Epithelial cell of proximal tubule (primary cell): Measurements from ENCODE around the gene TMEM184B. TPM values are rescaled to one million over a fixed set of nuclear protein-coding genes. Genes with fewer than 3 reads are reported as not detected.

Source experiments
- DNase-seq: peaks from one replicate; pipeline ENCODE4 v3.0.0-alpha.2; 2011; ENCODE audit warnings: low read depth
- H3K4me3 ChIP-seq: 2 replicates; pipeline ENCODE4 v1.5.1; 2011; ENCODE audit warnings: low read depth, mild to moderate bottlenecking, low read length
- total RNA-seq: library from RNA; depleted of rRNA; stranded (reverse); fragments of >200 nt; gene quantifications from 2 replicates; pipeline ENCODE4 v1.2.3, GENCODE V29; 2015
- TF ChIP-seq, protein P1 (sequence below): conservative IDR thresholded peaks from 2 replicates; pipeline ENCODE4 v1.5.1; 2012; ENCODE audit warnings: low read depth, mild to moderate bottlenecking, low read length

Gene TMEM184B
- total RNA-seq, 1 donor from 2014 or later, result 90.2 TPM

DNA sequence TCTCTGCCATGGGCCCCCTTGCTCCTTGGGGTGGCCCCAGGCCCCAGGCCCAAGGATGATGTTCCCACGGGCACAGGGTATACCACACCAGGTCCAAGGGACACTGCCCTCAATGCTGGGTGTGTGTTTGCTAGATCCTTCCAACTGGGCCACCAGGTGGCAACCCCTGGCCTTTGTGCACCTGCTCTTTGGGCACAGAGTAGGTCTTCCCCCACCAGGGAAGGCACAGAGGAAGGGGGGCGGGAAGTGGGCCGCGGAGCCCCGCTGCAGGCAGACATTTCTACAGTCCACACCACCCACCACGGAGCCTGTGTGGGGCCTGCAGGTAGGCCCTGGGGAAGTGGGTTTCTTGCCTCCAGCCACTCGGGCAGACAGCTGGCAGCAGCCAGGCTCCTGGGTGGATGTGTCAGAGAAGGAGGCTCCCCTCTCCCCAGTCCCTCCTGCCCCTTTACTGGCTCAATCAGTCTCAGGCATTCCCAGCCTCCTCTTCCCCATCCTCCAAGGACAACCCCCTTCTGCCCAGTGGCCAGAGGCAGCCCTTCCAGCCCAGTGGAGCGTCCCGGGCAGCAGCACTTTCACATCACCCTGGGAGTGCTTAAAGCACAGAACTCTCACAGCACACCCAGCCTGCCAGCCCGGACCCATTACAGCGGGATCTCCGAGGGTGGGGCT, 49.4 kb downstream of the TMEM184B start:
- TF ChIP-seq, protein P1, sequence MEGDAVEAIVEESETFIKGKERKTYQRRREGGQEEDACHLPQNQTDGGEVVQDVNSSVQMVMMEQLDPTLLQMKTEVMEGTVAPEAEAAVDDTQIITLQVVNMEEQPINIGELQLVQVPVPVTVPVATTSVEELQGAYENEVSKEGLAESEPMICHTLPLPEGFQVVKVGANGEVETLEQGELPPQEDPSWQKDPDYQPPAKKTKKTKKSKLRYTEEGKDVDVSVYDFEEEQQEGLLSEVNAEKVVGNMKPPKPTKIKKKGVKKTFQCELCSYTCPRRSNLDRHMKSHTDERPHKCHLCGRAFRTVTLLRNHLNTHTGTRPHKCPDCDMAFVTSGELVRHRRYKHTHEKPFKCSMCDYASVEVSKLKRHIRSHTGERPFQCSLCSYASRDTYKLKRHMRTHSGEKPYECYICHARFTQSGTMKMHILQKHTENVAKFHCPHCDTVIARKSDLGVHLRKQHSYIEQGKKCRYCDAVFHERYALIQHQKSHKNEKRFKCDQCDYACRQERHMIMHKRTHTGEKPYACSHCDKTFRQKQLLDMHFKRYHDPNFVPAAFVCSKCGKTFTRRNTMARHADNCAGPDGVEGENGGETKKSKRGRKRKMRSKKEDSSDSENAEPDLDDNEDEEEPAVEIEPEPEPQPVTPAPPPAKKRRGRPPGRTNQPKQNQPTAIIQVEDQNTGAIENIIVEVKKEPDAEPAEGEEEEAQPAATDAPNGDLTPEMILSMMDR, result peak; percentile 41
- DNase-seq, result peak; percentile 67
- no peak overlapping the region for H3K4me3 ChIP-seq

DNA sequence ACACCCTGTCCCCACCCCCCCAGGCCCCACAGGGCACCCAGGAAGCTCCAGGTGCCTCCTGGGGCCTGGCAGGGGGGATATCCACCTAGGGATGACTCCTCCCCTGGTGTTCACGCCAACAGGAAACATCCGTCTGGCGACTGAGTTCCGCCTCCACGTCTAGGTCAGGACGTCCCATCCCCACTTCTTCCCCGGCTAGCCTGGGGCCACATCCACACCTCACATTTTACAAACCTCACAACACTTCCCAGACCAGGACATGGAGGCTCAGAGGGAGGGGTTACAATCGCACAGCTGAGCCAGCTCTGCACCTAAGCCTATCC, 50.1 kb downstream of the TMEM184B start:
- no peak for DNase-seq

DNA sequence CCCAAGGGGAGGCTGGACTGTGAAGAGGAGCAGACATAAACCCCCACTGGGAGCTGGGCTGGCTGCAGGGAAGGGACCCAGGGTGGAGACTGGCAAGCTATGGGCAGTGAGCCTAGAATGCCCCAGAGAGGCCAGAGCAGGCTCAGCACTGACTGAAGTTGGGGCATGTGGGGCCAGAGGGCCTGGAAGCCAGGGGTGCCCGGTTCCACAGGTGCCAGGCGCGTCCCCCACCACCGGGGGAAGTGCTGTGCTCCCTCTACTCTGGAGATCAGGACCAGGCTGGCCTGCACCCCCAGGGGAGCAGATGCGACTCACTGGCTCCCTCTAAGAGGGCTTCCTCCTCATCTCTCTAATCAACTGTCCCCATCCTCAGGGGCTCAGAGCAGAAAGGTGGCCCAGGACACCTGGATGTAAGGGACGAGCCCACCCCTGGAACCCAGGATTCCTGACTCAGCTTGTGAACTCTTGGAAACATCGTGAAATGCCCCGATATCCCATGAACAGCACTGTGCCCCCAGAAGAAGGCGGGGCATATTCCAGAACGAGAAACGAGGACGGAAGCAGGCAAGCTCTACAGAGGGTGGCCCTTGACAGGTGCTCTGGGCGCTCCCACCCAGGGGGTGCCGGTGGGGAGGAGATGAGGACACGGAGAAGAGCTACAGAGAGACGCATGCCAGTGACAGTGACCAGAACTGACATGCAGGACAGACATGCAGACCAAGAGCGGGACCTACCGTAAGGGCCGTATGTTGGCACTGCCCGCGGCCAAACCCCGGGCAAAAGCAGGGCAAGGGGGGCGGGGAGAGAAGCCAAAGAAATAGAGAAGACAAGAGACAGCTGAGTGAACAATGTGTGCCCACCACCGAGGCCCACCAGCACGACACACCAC, 50.7 kb downstream of the TMEM184B start:
- no peak overlapping the region for H3K4me3 ChIP-seq
- no peak for DNase-seq
- TF ChIP-seq, protein P1, result no peak

More for the DNA sequence above, 50.1 kb downstream of the TMEM184B start:
- no peak overlapping the region for H3K4me3 ChIP-seq
- TF ChIP-seq, protein P1, result no peak

DNA sequence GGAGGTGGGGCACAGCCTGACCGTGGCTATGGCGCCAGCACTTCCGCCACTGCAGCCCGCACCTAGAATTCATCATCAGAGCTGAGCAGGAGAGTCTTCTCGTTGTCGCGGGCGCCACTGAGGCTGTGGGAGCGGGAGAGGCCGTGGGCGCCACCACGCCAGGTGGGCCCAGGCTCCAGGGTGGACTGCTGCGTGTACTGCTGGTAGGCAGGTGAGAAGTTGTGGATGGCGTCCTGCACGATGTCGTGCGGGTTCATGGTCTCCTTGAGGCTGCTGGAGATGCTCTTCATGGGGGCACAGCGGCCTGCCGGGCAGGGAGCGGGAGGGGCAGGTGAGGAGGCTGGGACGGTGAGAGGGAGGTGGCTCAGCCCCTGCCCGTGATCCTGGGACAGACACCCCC, 51.4 kb downstream of the TMEM184B start:
- no peak for DNase-seq
- TF ChIP-seq, protein P1, result no peak
- H3K4me3 ChIP-seq, result no peak overlapping the region

DNA sequence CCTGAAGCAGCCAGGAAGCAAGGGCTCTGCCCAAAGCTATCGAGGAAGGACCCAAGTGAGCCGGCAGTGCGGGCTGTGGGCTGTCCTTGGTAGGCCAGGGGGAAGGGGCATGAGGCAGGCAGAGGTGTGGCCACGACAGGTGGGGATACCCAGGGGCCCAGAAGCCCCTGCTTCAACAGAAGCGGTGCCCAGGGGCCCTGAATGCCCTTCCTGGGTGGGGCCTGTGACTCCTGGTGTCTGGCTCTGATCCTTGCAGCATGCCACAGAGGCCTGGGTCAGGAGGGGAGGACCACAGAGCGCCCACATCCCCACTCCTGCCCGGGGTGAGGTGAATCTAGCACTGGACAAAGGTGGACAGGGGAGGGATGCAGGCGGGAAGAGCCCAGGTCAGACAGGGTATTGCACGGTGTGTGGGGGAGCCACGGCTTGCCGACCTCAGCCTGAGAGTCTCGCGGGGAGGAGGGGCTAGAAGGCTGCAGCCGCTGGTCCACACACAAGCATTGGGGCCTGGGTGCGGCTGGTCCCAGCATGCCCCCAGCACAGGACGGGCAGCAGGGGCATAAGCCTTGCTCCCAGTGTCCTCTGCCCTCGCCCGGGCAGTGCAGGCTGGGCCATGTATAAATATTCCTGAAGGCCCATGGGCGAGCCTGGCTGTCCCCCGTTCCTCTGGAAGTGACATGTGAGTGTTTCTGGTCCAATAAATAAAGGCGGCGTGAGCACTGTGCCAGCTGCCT, 52.0 kb downstream of the TMEM184B start:
- DNase-seq, result no peak
- no peak overlapping the region for H3K4me3 ChIP-seq
- TF ChIP-seq, protein P1, result no peak

DNA sequence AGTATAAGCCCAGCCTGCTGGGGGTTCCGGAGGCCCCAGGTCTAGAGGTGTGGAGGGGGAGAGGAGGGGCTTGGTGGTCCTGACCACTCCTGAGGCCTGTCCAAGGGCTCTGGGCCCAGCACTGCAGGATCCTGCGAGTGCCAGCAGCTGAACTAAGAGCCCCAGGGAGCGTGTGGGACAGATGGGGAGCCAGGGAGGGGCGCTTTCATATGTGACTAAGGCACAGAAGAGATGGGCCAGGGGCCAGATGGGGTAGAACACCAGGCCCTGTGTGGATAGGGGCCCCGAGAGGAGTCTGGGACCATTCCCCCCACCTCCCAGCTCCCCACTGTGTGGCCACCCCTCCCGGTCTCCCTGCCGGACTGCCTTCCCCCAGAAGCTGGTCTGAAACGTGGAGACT, 52.6 kb downstream of the TMEM184B start:
- TF ChIP-seq, protein P1, result no peak
- no peak for DNase-seq
- no peak overlapping the region for H3K4me3 ChIP-seq
